HG03378 (cell line): ENCODE data around the gene ORM2.

Experiments
- ATAC-seq: cut with Tn5 transposase; IDR thresholded peaks from one replicate; pipeline ENCODE4 v1.9.1; 2021; ENCODE audit warnings: mild to moderate bottlenecking, moderate library complexity; ENCODE audit not compliant: unreplicated experiment

Gene ORM2

DNA sequence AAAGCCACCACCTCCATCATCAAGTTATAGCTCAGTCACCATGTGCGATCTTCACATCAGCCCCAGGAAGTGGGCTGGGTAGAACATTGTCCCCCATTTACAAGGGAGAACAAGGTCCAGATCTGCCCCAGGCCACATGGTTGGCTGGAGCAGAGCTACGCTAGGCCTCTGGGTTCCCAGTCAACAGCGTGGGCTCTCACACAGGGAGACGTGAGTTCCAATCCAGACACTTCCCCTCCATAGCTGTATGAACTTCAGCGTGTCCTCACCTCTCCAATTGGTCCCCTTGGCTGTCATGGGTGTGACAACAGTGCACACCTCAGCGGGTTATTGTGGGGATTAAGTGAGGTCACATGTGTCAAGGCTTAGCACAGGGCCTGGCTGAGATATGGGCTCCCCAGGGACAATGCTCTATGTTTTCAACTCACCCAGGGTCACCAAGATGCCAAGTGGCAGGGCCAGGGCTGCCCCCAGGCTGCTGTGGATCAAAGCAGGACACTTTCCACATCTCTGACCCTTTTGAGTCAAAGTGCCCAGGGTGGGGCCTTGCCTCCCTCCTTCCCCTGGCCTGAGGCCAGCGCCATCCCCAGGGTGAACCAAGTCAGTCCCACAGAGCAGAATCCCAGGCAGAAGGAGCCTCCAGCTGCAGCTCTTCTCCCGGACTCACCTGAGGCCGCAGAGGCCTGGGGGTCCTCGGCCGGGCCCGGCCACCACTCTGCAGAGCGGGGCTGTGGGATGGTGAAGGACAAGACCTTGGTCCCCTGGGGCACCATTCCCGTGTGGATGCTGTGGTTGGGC is 38.3 kb downstream of the ORM2 start:
- ATAC-seq, result no peak

DNA sequence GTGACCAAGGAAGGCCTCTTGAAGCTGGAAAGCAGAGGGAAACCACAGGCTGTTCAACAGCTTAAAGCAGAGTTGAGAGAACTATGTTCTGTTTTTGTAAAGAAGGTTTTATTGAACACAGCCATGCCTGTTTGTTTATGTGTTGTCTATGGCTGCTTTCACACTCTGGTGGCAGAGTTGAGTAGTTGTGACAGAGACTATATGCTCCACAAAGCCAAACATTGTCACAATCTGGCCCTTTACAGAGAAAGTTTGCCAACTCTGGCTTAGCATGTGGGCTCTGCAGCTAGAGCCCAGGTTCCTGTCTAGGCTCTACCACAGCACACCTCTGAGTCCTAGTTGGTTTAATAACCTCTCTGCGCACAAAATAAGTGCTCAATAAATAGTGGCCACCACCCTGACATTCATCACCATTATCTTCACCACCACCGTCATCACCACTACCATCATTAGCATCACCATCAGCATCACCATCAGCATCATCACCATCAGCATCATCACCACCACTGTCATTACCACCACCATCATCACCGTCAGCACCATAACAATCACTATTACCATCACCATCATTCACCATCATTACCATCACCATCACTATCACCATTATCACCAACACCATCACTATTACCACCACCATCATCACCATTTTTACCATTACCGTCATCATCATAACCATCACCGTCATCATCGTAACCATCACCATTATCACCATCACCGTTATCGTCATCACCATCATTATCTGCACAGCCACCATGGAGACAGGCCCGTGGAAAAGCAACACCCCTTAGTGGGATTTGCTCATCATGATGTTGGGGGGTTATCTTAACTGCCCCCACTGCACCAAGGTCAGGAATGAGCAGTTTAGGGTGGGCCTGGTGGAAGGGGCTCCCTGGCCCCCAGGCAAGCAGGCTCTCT is 39.8 kb downstream of the ORM2 start:
- ATAC-seq, result no peak

DNA sequence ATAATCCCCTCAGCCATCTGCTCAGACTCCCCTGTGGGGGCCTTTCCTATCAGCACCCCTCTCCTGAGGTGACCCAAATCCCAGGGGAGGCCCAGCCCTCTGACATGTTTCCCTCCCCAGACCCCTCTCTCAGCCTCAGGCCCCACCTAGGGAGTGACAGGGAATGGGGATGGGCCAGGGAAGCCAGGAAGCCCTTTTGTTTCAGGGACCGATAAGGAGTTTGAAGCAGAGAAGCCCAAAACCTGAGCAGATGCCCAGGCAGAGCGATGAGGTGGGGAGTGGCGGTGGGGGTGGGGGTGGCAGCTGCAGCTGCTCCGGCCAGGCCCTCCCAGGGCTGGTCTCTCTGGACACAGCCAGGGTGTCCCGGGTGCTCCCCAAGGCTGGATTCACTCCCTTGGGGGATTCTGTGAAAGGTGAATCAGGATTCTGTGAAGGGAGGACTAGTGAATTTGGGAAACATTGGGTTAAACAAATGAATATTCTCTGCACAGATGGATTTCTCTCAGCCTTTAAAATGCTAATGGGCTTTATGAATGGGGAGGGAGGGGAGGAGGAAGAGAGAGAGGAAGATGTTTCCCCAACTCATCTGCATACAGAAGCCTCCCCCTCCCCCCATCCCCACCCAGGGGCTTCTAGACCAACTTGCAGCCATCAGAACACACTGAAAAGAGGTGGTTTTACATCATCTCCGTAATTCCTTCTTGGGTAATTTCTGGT is 40.7 kb downstream of the ORM2 start:
- no peak for ATAC-seq

DNA sequence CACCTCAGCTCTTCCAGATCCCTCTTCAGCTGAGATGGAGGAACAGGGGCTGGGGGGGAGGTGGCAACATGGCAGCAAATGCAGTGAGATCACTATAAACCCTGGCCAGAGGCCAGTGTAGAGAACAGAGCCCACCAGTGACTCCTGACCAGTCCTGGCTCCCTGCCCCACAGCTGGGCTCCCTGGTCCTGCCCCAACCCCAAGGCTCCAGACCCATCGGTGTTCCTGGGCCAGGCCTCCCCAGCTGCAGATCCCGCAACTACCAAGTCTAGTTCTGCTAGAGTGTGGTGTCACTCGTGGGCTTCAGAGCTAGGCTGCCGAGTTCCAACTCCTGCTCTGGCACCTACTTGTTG is 41.3 kb downstream of the ORM2 start:
- ATAC-seq, result no peak

DNA sequence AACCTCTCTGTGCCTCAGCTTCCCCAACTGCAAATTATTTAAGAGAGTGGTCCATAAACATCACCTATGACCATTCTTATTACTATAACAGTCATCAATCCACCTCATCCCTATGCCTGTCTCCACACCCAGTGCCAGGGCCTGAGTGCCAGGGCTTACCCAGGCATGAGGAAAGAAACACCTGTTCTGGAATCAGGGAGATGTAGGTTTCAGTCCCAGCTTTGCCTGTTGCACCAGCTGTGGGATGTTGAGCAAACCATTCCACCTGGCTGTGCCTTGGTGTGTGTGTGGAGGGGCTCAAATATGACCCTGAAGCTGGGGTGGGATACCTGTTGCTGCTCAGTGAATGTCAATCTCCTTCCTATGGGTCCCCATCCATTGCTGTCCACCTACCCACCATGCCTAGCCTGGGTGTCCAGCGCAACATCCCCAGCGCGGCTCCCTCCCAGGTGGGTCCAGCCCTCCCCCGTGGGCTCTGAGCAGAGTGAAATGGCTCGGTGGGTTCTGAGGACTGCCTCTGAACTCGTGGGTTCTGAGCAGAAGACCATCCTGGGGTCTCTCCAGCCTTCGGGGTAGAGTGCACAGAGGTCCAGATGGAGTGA is 41.8 kb downstream of the ORM2 start:
- ATAC-seq, result no peak

DNA sequence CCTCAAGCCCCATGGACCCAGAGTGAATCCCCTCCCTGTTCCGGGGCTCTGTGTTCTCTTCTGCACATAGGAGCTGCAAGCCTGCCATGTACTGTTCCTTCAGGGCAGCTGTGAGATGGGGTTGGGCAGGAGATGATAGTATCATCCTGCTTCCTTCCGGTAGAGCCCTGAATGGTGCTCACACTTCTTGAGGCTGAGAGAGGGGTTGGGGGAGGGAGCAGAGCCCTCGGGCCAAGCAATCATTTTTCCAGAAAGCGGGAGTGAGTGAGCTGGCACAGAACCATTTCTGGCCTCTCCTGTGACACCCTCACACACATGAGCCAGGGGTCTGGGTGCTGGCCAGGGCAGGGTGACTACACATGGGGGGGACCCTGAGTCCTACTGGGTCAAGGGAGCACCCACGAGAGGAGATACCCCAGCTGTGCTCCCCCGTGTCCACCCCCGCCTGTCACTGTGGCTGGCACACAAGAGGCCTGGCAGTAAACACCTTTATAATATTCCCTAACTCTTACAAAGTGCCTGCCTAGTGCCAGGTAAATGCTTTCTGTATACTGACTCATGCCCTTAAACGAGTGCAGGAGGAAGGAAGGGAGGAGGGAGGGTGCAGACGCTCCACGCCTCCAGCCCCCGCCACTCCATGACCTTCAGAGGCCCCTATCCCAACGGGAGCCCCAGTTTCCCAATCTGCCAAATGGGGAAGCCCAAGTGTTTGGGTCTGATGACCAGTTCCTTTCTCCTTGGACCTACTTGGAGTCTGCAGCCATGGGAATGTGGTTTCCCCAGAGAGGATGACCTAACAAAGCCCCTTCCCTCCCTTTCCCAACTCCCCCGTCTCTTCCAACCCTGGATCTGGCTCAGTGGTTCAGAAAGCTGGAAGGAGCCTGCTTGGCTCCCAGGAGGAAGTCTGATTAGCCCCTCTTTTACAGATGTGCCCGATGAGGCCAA is 42.6 kb downstream of the ORM2 start:
- no peak for ATAC-seq

DNA sequence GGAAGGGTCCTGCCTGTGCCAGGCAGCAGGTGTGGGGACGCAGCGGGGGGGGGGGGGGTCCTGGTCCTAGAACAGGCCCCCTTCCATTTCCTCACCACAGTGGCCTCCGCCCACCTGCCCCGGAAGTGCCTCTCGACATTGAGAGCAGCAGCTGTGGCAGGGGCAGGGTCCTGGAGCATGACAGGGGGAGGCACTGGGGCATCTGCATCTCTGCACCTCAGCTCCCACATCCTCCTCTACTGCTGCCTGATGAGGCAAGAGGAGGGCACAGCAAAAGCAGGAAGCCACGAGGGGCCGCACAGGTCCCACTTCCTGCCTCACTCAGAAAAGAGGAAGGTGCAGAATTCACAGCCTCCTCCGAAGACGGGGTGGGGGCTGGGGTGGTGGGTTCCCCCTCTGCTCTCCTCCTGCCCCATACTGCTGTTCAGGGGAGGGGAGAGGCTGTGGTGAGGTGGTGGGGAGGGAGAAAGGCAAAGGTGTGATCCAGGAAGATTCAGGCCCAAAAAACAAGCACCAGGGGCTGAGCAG is 43.3 kb downstream of the ORM2 start:
- peak; percentile 90 for ATAC-seq

DNA sequence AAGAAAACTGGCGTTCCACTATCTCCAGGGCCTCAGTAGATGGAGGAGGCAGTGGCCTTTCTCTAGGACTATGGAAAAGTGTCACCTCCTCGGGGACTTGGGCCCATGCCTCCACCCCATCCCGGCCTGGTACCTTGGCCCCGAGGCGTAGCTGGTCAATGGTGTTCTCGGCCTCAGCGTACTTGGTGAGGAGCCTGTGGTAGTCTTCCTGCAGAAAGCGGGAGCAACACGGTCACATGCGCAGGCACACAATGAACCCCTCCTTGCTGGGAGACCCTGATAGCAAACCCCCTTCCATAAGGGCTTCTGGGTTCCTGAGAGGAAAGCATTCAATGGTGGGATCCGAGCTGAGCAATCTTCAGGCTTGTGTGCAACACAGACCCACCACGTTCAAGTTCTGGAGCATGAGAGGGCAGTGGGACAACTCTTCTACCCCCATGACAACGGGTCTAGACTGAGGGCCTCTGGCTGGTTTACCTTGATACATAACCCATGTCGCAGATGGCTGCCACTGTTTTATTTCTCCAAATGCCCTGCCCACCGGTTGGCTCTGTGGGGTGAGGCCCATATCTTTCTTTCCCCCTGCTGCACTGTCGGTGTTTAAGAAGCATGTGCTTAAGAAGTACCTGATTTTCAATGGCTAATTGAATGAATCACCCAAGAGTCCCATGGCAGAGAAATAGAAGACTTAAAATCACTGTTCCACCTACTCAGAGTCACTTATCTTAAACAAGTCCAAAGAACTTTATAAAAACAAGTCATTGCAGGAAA is 44.5 kb downstream of the ORM2 start:
- ATAC-seq, result no peak

DNA sequence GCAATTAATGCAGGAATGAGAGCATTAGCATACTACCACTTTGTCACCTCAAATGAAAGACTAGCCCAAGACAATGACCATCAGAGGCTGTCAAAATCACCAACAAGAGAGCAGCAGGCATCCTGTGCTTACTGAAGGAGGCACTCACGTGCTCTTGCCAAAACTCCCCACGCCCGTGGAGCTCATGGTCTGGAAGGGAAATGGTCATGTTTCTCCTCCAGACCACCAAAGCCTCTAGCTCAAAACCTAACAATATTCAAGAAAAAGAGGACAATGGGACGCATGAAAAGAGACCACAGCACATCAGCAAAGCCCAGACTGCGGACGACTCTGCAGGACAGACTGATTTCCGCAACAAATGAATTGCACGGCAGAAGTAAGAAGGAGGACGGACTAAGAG is 45.3 kb downstream of the ORM2 start:
- no peak for ATAC-seq

DNA sequence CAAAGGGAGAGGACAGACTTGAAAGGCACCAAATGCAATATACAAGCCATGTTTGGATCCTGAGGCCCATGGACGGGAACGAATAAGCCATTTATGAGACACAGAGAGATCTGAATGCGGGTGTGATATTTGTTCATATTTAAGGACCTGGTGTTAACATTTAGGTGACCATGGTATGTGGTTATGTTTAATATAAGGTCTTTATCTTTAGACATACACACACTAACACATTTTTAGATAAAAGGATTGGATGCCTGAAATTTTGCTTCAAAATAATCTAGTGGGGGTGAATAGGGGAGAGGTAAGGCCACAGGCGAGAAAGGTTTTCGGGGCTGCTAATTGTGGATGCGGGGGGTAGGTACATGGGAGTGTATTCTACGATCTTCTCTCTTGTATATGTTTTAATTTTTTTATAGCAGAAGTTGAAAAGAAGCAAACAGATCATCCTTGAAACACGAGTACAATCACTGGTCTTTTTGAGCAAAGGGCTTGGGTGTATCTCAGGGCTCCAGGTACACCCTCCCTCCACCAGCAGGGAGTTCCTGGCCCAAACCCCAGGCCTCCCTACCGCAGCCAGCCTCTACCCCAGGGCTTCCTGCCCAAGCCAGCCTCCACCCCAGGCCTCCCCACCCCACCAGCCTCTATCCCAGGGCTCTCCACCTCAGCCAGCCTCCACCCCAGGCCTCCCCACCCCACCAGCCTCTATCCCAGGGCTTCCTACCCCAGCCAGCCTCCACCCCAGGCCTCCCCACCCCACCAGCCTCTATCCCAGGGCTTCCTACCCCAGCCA is 45.9 kb downstream of the ORM2 start:
- no peak for ATAC-seq

DNA sequence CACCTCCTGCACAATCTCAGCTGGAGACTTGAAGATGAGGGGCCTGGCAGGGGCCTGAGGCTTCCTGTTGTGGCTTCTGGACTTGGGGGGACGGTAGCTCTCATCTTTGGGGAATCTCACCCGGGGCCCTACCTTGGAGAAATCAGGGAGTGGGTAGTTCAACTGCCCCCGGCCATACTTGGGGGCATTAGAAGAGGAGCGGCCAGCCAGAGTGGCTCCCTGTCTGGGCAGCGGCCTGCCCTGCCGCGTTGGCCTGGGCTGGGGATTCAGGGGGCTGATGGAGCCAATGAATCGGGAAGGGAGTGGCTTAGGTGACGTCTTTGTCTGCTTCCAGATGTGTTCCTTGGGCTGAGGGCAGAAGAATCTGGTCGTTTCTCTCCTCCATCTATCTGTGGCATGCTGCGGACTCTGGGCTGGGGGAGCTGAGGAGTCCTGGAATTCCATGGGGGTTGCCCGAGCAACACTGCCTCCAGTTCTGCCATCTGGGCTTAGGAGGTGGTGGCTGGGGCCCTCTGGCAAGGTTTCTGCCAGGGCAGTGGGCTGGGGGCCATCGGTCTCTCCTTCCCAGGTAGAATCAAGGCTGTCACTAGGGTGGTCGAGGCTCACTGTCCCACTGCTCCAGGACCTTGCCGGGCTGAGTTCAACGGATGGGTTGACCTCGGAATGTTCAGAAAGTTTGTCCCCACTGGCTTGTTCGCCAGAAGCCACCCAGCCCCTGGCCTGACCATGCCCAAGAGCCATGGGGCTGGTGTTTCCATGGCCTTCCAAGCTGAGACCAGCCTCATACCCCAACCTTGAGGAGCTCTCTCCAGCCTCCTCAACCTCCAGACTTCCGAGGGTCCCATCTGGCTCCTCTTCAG is 47.1 kb downstream of the ORM2 start:
- no peak for ATAC-seq

DNA sequence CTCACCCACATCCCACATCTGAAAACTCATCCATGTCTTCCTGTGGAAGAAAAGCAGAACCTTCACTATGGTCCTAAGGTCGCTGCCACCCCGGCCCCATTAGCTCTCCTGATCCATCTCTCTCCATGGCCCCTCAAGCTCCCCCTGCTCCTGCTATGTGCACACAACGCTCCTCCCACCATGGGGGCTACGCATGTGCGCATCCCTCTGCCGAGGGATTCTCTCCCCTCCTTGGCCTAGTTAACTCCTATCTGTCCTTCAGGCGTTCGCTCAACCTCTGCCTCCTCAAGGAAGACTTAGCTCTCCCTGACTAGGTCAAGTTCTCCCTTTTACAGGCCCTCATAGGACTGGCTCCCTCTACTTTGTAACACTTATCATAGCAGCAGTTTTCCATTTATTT is 48.3 kb downstream of the ORM2 start:
- no peak for ATAC-seq

DNA sequence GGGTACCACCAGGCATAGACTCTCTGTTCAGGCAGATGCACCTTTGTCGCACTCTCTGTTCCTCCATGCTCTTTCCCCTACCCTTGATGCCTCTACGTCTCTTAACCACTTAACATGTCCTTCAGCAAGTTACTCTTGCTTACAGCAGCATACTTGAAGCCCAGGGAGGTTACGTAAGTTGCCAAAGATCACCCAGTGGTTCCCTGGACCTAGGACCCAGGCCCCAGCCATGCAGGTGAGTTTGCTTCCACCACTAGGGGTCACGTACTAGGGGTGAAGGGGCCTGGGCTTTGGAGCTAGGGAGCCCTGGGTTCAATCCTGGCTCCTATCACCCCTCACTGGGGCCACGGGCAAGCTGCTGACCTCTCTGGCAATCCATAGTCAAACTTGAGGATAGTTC is 49.2 kb downstream of the ORM2 start:
- no peak for ATAC-seq
